H1 (cell line): ENCODE results near the gene ZFP57. TPM values are rescaled to one million over a fixed set of nuclear protein-coding genes. Genes with fewer than 3 reads are reported as not detected.

Source experiments
- CTCF ChIA-PET: fragments of 300-600 bp; sonication (Branson Sonifier 250); formaldehyde crosslinking; loops from one replicate; lab custom pipeline; 2021; ENCODE audit not compliant: partially characterized antibody; lab: Charles Lee
- POLR2A ChIA-PET: fragments of 300-600 bp; sonication (Branson Sonifier 250); formaldehyde crosslinking; loops from one replicate; lab custom pipeline; 2021; ENCODE audit warnings: inconsistent platforms; ENCODE audit not compliant: partially characterized antibody; lab: Charles Lee
- DNase-seq, 2 experiments: peaks; one replicate each; pipeline versions ENCODE4 v3.0.0 to v3.0.0-alpha.2; 2010 to 2022; ENCODE audit warnings: low spot score in 2 of 2, low read depth in 1 of 2, mixed read lengths in 1 of 2
- FAIRE-seq: peaks from 2 replicates; lab custom pipeline; 2011; peaks lifted over from hg19 to GRCh38; lab: Jason Lieb, UNC
- H2AFZ ChIP-seq: 2 replicates; pipeline ENCODE4 v1.8.1; 2012; ENCODE audit warnings: low read length, inconsistent platforms
- H2AK5ac ChIP-seq: 2 replicates; pipeline ENCODE4 v1.6.1; 2013; ENCODE audit warnings: low read depth, low read length
- H2BK120ac ChIP-seq: replicated peaks from 2 replicates; pipeline ENCODE3; 2013; ENCODE audit warnings: low read depth, low read length, inconsistent platforms
- H2BK12ac ChIP-seq: 2 replicates; pipeline ENCODE4 v1.6.1; 2013; ENCODE audit warnings: low read depth, low read length
- H2BK15ac ChIP-seq: 2 replicates; pipeline ENCODE4 v1.6.1; 2013; ENCODE audit warnings: low read length
- H2BK20ac ChIP-seq: 2 replicates; pipeline ENCODE4 v1.6.1; 2013; ENCODE audit warnings: low read length
- H2BK5ac ChIP-seq: 2 replicates; pipeline ENCODE4 v1.6.1; 2013; ENCODE audit warnings: low read depth, low read length
- H3K14ac ChIP-seq: 2 replicates; pipeline ENCODE4 v1.6.1; 2013; ENCODE audit warnings: inconsistent platforms; ENCODE audit not compliant: insufficient read length
- H3K18ac ChIP-seq: 2 replicates; pipeline ENCODE4 v1.6.1; 2013; ENCODE audit warnings: low read length; ENCODE audit errors: extremely low read depth
- H3K23ac ChIP-seq: 2 replicates; pipeline ENCODE4 v1.6.1; 2013; ENCODE audit warnings: inconsistent platforms; ENCODE audit not compliant: insufficient read length
- H3K23me2 ChIP-seq: 2 replicates; pipeline ENCODE4 v1.6.1; 2013; ENCODE audit warnings: low read depth, low read length
- H3K27ac ChIP-seq: 2 replicates; pipeline ENCODE4 v1.6.1; 2011; ENCODE audit warnings: low read depth, low read length, inconsistent platforms
- H3K27me3 ChIP-seq, 4 experiments: replicated peaks in 1 of 4; 1 replicate in 1 of 4; 2 replicates in 3 of 4; pipeline versions ENCODE4 v1.6.1 to v1.8.1; 2011 to 2013; ENCODE audit warnings: low read length in 3 of 4, mild to moderate bottlenecking in 3 of 4, inconsistent platforms in 2 of 4, mixed read lengths in 2 of 4, moderate library complexity in 1 of 4; ENCODE audit not compliant: control insufficient read depth in 3 of 4, insufficient read depth in 3 of 4; ENCODE audit errors: extremely low read depth in 1 of 4
- H3K36me3 ChIP-seq, 4 experiments: 2 replicates each; pipeline versions ENCODE4 v1.6.1 to v1.8.1; 2011 to 2013; ENCODE audit warnings: mild to moderate bottlenecking in 4 of 4, low read length in 3 of 4, moderate library complexity in 2 of 4, control low read depth in 1 of 4, inconsistent platforms in 1 of 4; ENCODE audit not compliant: insufficient read depth in 4 of 4, control insufficient read depth in 2 of 4
- H3K4ac ChIP-seq: replicated peaks from 2 replicates; pipeline ENCODE3; 2013; ENCODE audit warnings: low read length, low read depth, mixed read lengths, inconsistent platforms; ENCODE audit not compliant: insufficient read length
- H3K4me1 ChIP-seq, 4 experiments: replicated peaks in 1 of 4; 1 replicate in 1 of 4; 2 replicates in 3 of 4; pipeline versions ENCODE4 v1.6.1 to v1.8.1; 2011 to 2013; ENCODE audit warnings: low read length in 3 of 4, inconsistent platforms in 2 of 4, mixed read lengths in 1 of 4; ENCODE audit not compliant: insufficient read depth in 4 of 4, control insufficient read depth in 3 of 4
- H3K4me2 ChIP-seq, 2 experiments: 2 replicates each; pipeline versions ENCODE4 v1.6.1 to v1.8.1; 2011 to 2013; ENCODE audit warnings: low read depth in 2 of 2, low read length in 2 of 2, control low read depth in 1 of 2, inconsistent platforms in 1 of 2, mild to moderate bottlenecking in 1 of 2; ENCODE audit not compliant: insufficient read depth in 1 of 2
- H3K4me3 ChIP-seq, 4 experiments: fragments of 200-600, 300-600 bp in 1 of 4; sonication (generic), shearing (Covaris generic), sonication (Bioruptor Twin) in 1 of 4; 2 replicates each; pipeline versions ENCODE4 v1.5.1 to v1.8.1; 2011 to 2016; ENCODE audit warnings: low read length in 4 of 4, low read depth in 3 of 4, control low read depth in 2 of 4, inconsistent platforms in 2 of 4, mild to moderate bottlenecking in 2 of 4, mixed read lengths in 1 of 4, moderate library complexity in 1 of 4; ENCODE audit not compliant: insufficient read depth in 2 of 4; ENCODE audit errors: extremely low read depth in 1 of 4
- H3K56ac ChIP-seq: replicated peaks from 2 replicates; pipeline ENCODE3; 2013; ENCODE audit warnings: low read depth, mild to moderate bottlenecking, mixed read lengths, low read length, inconsistent platforms; ENCODE audit not compliant: insufficient read length
- H3K79me1 ChIP-seq: 2 replicates; pipeline ENCODE4 v1.6.1; 2013; ENCODE audit warnings: low read depth, low read length, control low read depth
- H3K79me2 ChIP-seq, 2 experiments: 2 replicates each; pipeline versions ENCODE4 v1.6.1 to v1.8.1; 2012 to 2013; ENCODE audit warnings: low read length in 2 of 2, mild to moderate bottlenecking in 2 of 2, inconsistent platforms in 1 of 2; ENCODE audit not compliant: insufficient read depth in 2 of 2, control insufficient read depth in 1 of 2
- H3K9ac ChIP-seq, 4 experiments: replicated peaks in 1 of 4; 1 replicate in 1 of 4; 2 replicates in 3 of 4; pipeline versions ENCODE4 v1.6.1 to v1.8.1; 2011 to 2013; ENCODE audit warnings: low read depth in 3 of 4, low read length in 3 of 4, control low read depth in 2 of 4, mild to moderate bottlenecking in 2 of 4, moderate library complexity in 2 of 4, inconsistent platforms in 1 of 4; ENCODE audit errors: extremely low read depth in 1 of 4
- H3K9me3 ChIP-seq, 2 experiments: 2 replicates each; pipeline versions ENCODE4 v1.6.1 to v1.8.1; 2012 to 2013; ENCODE audit warnings: mild to moderate bottlenecking in 2 of 2, moderate library complexity in 2 of 2, control low read depth in 1 of 2, inconsistent platforms in 1 of 2, low read depth in 1 of 2, low read length in 1 of 2, mixed read lengths in 1 of 2; ENCODE audit not compliant: insufficient read depth in 2 of 2
- H4K20me1 ChIP-seq, 2 experiments: replicated peaks in 1 of 2; 2 replicates each; pipeline versions ENCODE3 to v1.8.1; 2011 to 2013; ENCODE audit warnings: inconsistent platforms in 2 of 2, low read length in 2 of 2, mild to moderate bottlenecking in 1 of 2; ENCODE audit not compliant: insufficient read depth in 2 of 2, control insufficient read depth in 1 of 2
- H4K5ac ChIP-seq: 2 replicates; pipeline ENCODE4 v1.6.1; 2013; ENCODE audit warnings: low read length, low read depth, mixed read lengths, inconsistent platforms; ENCODE audit not compliant: insufficient read length
- H4K8ac ChIP-seq: 2 replicates; pipeline ENCODE4 v1.8.0; 2013; ENCODE audit warnings: mild to moderate bottlenecking, moderate library complexity, low read length, inconsistent platforms; ENCODE audit not compliant: insufficient read depth; ENCODE audit errors: extremely low read depth
- H4K91ac ChIP-seq: replicated peaks from 2 replicates; pipeline ENCODE3; 2013; ENCODE audit warnings: low read length, mixed read lengths, inconsistent platforms; ENCODE audit not compliant: insufficient read length
- ATF2 ChIP-seq: IDR thresholded peaks from 2 replicates; pipeline ENCODE4 v1.6.1; 2012; ENCODE audit warnings: low read length, inconsistent platforms
- BCL11A ChIP-seq, 2 experiments: IDR thresholded peaks; one replicate each; pipeline ENCODE4 v1.6.1; 2011; ENCODE audit warnings: low read depth in 2 of 2, low read length in 2 of 2, mild to moderate bottlenecking in 2 of 2
- CREB1 ChIP-seq: IDR thresholded peaks from 2 replicates; pipeline ENCODE4 v1.6.1; 2012; ENCODE audit warnings: inconsistent platforms
- GABPA ChIP-seq: IDR thresholded peaks from 2 replicates; pipeline ENCODE4 v1.6.1; 2011; ENCODE audit warnings: mild to moderate bottlenecking, low read length, moderate library complexity, borderline replicate concordance; ENCODE audit not compliant: insufficient read depth
- JUN ChIP-seq: IDR thresholded peaks from 2 replicates; pipeline ENCODE4 v1.6.1; 2011; ENCODE audit warnings: low read depth, mild to moderate bottlenecking, improper control_type of control experiment, low read length
- MAFK ChIP-seq: IDR thresholded peaks from 2 replicates; pipeline ENCODE4 v1.6.1; 2012; ENCODE audit warnings: low read depth, mild to moderate bottlenecking, improper control_type of control experiment, low read length
- RFX5 ChIP-seq: IDR thresholded peaks from 2 replicates; pipeline ENCODE4 v1.6.1; 2011; ENCODE audit warnings: low read depth, low read length, improper control_type of control experiment, borderline replicate concordance
- SIX5 ChIP-seq: IDR thresholded peaks from 2 replicates; pipeline ENCODE4 v1.6.1; 2011; ENCODE audit warnings: mild to moderate bottlenecking, low read depth, low read length
- SP2 ChIP-seq: IDR thresholded peaks from 2 replicates; pipeline ENCODE4 v1.6.1; 2012; ENCODE audit warnings: mild to moderate bottlenecking, low read length, inconsistent platforms
- YY1 ChIP-seq: IDR thresholded peaks from 2 replicates; pipeline ENCODE4 v1.6.1; 2011; ENCODE audit warnings: low read depth, mild to moderate bottlenecking, low read length
- WGBS, 2 experiments: shearing (Covaris generic) in 1 of 2; methylation state at CpG; one replicate each; pipeline versions ENCODE4 v1.1.6 to v1.1.7; 2013 to 2015; ENCODE audit warnings: low lambda C conversion rate in 2 of 2, mixed read lengths in 2 of 2, inconsistent platforms in 1 of 2, low coverage in 1 of 2, missing lambda C conversion rate in 1 of 2; ENCODE audit not compliant: insufficient replicate concordance in 2 of 2, insufficient coverage in 1 of 2, insufficient read length in 1 of 2; ENCODE audit errors: extremely low coverage in 1 of 2, missing lambda C conversion rate in 1 of 2; 5-methylcytosine and 5-hydroxymethylcytosine counted together
- polyA plus RNA-seq, 7 experiments: library from polyadenylated mRNA; depleted of rRNA in 3 of 7; stranded (reverse) in 5 of 7; unstranded in 2 of 7; fragments of >200 nt in 5 of 7; fragments of 200-250 nt in 2 of 7; gene quantifications; 1 replicate in 5 of 7; 2 replicates in 1 of 7; 4 replicates in 1 of 7; pipeline versions ENCODE4 v1.2.1 to v1.2.3, GENCODE V29; 2011 to 2013; ENCODE audit warnings: missing spikeins in 2 of 7, mixed read lengths in 2 of 7
- total RNA-seq: library from RNA; stranded (reverse); fragmentation: NEBNext Ultra II Directional; extraction: Animal tissue kit (Norgen Biotek cat#: 25700); gene quantifications from 2 replicates; pipeline ENCODE4 v1.2.1, GENCODE V29; 2021

ZFP57 gene
- total and polyA plus RNA-seq, 2 of the 8 experiments (the other 6 are each of a cell fraction or from before 2014, with no cell fraction given) = 0.85 to 1.2 TPM

GRCh38 chr6:29626948-29627754 lies 53.8 kb downstream of the ZFP57 start:
- peaks cover 8 to 20% (median 14%) of the 10 kb centered on the region in 4 experiments; a peak in 6 of 8 replicates for H3K36me3 ChIP-seq
- H3K18ac ChIP-seq = peak overlapping the region; percentile 57; the same call in 1 of the 2 replicates
- no peak overlapping the region for H2BK20ac ChIP-seq
- no peak overlapping the region for H4K8ac ChIP-seq
- H3K79me2 ChIP-seq = peaks cover 13 to 71% of the 10 kb centered on the region in 2 experiments
- no peak overlapping the region for H3K4ac ChIP-seq
- no peaks in the 10 kb centered on the region for H3K27me3 ChIP-seq
- no peak overlapping the region for H4K5ac ChIP-seq
- 4% methylated on average over 21 of the region's 31 CpGs; no CpG with 5 or more reads in 1 of the 2 experiments for WGBS, 2 experiments
- H2BK15ac ChIP-seq = no peak overlapping the region
- peaks cover 6 to 52% (median 37%) of the 10 kb centered on the region in 4 experiments for H3K4me1 ChIP-seq
- H4K91ac ChIP-seq = no peak overlapping the region
- H3K9me3 ChIP-seq = no peaks in the 10 kb centered on the region
- H3K27ac ChIP-seq = no peak overlapping the region
- peaks cover 42% of the 10 kb centered on the region for H3K23me2 ChIP-seq
- no peak overlapping the region for H3K56ac ChIP-seq
- DNase-seq = no peak
- peak overlapping the region in 3 of 4 experiments; percentile 50 to 56 (median 51); a peak in 4 of 7 replicates for H3K9ac ChIP-seq
- H2AK5ac ChIP-seq = no peak overlapping the region
- H3K23ac ChIP-seq = no peak overlapping the region
- FAIRE-seq = no peak
- H2BK120ac ChIP-seq = no peak overlapping the region
- peak overlapping the region; percentile 78 to 93 for H3K4me2 ChIP-seq
- H3K14ac ChIP-seq = no peak overlapping the region
- H2BK12ac ChIP-seq = no peak overlapping the region
- peak overlapping the region; percentile 78; the same call in 1 of the 2 replicates for H2BK5ac ChIP-seq
- POLR2A ChIA-PET = interaction anchor here (0.5 to 5.3 kb wide), 13 partner anchors 10 to 232 kb away, joined by 3 to 33 read pairs (median 5); no protein-coding TSS in a partner anchor
- no peak overlapping the region for H2AFZ ChIP-seq
- H4K20me1 ChIP-seq = peaks cover 1 to 15% of the 10 kb centered on the region in 2 experiments
- H3K79me1 ChIP-seq = peaks cover 10% of the 10 kb centered on the region
- H3K4me3 ChIP-seq = peak overlapping the region; percentile 61 to 92 (median 70)
- CTCF ChIA-PET = interaction anchor here (0.8 to 33.1 kb wide), 6 partner anchors 9 to 251 kb away, joined by 3 to 658 read pairs (median 4); partner anchors contain the start of gene MOG
- TF ChIP-seq ATF2 (no peak), GABPA (no peak), JUN (no peak), MAFK (no peak), BCL11A (IDR thresholded peaks at IDR 0.05; ENCODE audit: low read depth in 2 of 2, low read length in 2 of 2) (no peak), RFX5 (no peak), SIX5 (no peak), YY1 (no peak), CREB1 (no peak), SP2 (no peak)
